ENCODE results near the gene IL33. TPM values are rescaled to one million over a fixed set of nuclear protein-coding genes. Genes with fewer than 3 reads are reported as not detected.
A peak's percentile ranks its signal among the peaks of the same experiment; 100 is the strongest.

The IL33 gene
- total RNA-seq, 4 donors from 2014 or later: 2.2 to 25.1 (median 6.3) TPM

DNA sequence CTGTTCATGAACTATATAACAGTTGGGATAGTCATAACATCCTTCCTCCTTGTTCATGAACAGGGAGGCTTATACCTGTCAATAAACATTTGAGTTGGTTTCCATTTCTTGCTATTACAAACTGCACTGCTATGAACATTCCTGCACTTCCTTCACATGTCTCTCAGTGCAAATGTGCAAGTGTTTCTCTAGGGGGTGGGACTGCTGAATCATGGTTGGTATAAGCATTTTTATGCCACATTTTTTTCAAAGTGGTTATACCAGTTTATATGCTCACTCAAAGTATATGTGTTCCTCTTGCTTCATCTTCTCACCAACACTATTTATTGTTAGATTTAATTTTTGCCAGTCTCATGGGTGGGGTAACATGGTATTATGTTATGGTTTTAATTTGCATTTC lies 86.8 kb downstream of the IL33 start:
- Histone ChIP-seq H3K9me3 (no peaks in the 10 kb centered on the region), H3K36me3 (no peaks in the 10 kb centered on the region), H3K27me3 (no peaks in the 10 kb centered on the region), H3K27ac (no peak overlapping the region), H3K4me1 (no peaks in the 10 kb centered on the region), H3K4me3 (no peak overlapping the region)
- TF ChIP-seq POLR2A (IDR thresholded peaks at IDR 0.05) (no peak), POLR2AphosphoS5 (IDR thresholded peaks at IDR 0.05) (no peak), EP300 (IDR thresholded peaks at IDR 0.05; ENCODE audit: low read depth) (no peak)
- TF ChIP-seq, protein P1, sequence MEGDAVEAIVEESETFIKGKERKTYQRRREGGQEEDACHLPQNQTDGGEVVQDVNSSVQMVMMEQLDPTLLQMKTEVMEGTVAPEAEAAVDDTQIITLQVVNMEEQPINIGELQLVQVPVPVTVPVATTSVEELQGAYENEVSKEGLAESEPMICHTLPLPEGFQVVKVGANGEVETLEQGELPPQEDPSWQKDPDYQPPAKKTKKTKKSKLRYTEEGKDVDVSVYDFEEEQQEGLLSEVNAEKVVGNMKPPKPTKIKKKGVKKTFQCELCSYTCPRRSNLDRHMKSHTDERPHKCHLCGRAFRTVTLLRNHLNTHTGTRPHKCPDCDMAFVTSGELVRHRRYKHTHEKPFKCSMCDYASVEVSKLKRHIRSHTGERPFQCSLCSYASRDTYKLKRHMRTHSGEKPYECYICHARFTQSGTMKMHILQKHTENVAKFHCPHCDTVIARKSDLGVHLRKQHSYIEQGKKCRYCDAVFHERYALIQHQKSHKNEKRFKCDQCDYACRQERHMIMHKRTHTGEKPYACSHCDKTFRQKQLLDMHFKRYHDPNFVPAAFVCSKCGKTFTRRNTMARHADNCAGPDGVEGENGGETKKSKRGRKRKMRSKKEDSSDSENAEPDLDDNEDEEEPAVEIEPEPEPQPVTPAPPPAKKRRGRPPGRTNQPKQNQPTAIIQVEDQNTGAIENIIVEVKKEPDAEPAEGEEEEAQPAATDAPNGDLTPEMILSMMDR (IDR thresholded peaks at IDR 0.05): no peak
- no peak for DNase-seq
- intact Hi-C loops (cut with DNase I; ENCODE audit: low total_unique reads) (no loop called here), in situ Hi-C loops (cut with MboI; ENCODE audit: low pct_ligation_motif_present in 1 of 4, low pct_unique_long_range_greater_than_20kb in 1 of 4, low sequenced_read_pairs in 3 of 4) (loop anchor here (10.0 to 25.0 kb wide), 5 partner anchors 108 to 415 kb away; partner anchors contain the start of gene MLANA (in 3 of the 4))

DNA sequence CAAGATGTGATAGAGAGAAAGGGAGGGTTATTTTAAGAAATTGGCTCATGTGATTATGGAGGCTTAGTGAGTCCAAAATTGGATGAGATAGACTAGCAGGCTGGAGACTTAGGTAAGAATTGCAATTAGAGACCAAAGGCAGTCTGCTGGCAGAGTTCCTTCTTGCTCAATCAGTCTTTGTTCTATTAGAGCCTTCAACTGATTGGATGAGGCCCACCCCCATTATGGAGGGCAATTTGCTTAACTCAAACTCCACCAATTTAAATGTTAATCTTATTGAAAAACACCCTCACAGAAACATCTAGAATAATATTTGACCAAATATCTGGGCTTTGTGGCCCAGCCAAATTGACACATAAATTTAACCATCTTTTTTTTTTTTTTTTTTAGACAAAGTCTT lies 88.6 kb downstream of the IL33 start:
- no peak overlapping the region for H3K4me3 ChIP-seq
- no peaks in the 10 kb centered on the region for H3K27me3 ChIP-seq
- no peaks in the 10 kb centered on the region for H3K36me3 ChIP-seq
- H3K27ac ChIP-seq: no peak overlapping the region
- intact Hi-C loops (cut with DNase I; ENCODE audit: low total_unique reads): no loop called here
- in situ Hi-C loops (cut with MboI; ENCODE audit: low pct_ligation_motif_present in 1 of 4, low pct_unique_long_range_greater_than_20kb in 1 of 4, low sequenced_read_pairs in 3 of 4): loop anchor here (10.0 to 25.0 kb wide), 5 partner anchors 109 to 417 kb away; partner anchors contain the start of gene MLANA (in 3 of the 4)
- no peaks in the 10 kb centered on the region for H3K9me3 ChIP-seq
- TF ChIP-seq, protein P1 (IDR thresholded peaks at IDR 0.05): no peak
- TF ChIP-seq EP300 (IDR thresholded peaks at IDR 0.05; ENCODE audit: low read depth): no peak
- no peak for TF ChIP-seq POLR2AphosphoS5 (IDR thresholded peaks at IDR 0.05)
- TF ChIP-seq POLR2A (IDR thresholded peaks at IDR 0.05): no peak
- H3K4me1 ChIP-seq: no peaks in the 10 kb centered on the region
- DNase-seq: no peak

DNA sequence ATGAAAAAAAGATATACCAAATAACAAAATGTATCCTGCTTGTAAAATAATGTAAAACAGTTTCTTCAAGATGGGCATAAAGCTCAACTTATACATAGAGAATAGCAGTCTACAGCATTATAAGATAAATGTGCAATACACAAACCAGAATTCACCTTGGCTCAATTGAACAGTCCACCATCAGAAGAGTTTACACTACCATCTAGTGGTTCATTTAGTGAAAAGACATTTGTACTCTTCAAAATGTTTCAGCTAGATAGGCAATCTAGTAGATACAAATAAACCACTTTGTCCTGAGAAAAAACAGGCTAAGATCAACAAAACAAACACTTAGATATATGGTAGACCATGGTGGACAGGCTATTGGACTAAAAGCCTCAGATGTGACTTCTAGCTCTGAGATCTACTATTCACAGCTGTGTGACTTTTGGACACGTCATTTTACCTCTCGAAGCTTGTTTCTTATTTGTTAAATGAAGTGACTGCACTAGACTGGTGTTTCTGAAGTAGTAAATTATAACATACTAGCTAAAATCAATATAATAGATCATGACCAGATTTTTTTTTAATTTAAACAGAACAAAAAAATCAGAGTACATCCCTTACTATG lies 90.5 kb downstream of the IL33 start:
- H3K27ac ChIP-seq: no peak overlapping the region
- in situ Hi-C loops (cut with MboI; ENCODE audit: low pct_ligation_motif_present in 1 of 4, low pct_unique_long_range_greater_than_20kb in 1 of 4, low sequenced_read_pairs in 3 of 4) (loop anchor here (5.0 to 25.0 kb wide), 6 partner anchors 111 to 419 kb away; partner anchors contain the start of gene MLANA (in 3 of the 4)), intact Hi-C loops (cut with DNase I; ENCODE audit: low total_unique reads) (loop anchor here (5.0 kb wide), 1 partner anchor 254 kb away; no protein-coding TSS in a partner anchor)
- no peaks in the 10 kb centered on the region for H3K27me3 ChIP-seq
- no peak for DNase-seq
- TF ChIP-seq, protein P1 (IDR thresholded peaks at IDR 0.05): peak; percentile 53 to 70 (median 56)
- no peak for TF ChIP-seq EP300 (IDR thresholded peaks at IDR 0.05; ENCODE audit: low read depth)
- H3K36me3 ChIP-seq: no peaks in the 10 kb centered on the region
- no peaks in the 10 kb centered on the region for H3K4me1 ChIP-seq
- H3K9me3 ChIP-seq: no peaks in the 10 kb centered on the region
- no peak overlapping the region for H3K4me3 ChIP-seq
- WGBS, 2 donors (ENCODE audit: low coverage in 1 of 2): 82 to 97% methylated on average over 2 of the region's 2 CpGs

Other genes starting within 250 kb of the IL33 start
- gene RANBP6, start 200.2 kb upstream of the IL33 start, total RNA-seq: 10 to 100 TPM in 1 of 4 donors, 1 to 10 TPM in 3; 8.6 to 19.8 (median 8.9) TPM
- gene TPD52L3, start 112.6 kb downstream of the IL33 start, total RNA-seq: not detected
- gene UHRF2, start 197.4 kb downstream of the IL33 start, total RNA-seq: 10 to 100 TPM; 40.8 to 64.0 (median 51.4) TPM